ENCODE results near the gene VSNL1.

- TF ChIP-seq GATA2 (IDR thresholded peaks at IDR 0.05; ENCODE audit: low read depth, low read length) = no peak
- no peak for TF ChIP-seq GATA3 (IDR thresholded peaks at IDR 0.05; ENCODE audit: low read depth, low read length)
Observed at GRCh38 chr2:17620841-17621240, 80.3 kb downstream of the VSNL1 start.

Data from SH-SY5Y (cell line).